HG02973 (cell line): Measurements from ENCODE around the gene CCNA1.

ENCODE experiments used
- ATAC-seq: cut with Tn5 transposase; IDR thresholded peaks from one replicate; pipeline ENCODE4 v1.9.1; 2021; ENCODE audit warnings: moderate library complexity; ENCODE audit not compliant: unreplicated experiment

The CCNA1 gene

GRCh38 chr13:36453516-36453915 is 21.2 kb downstream of the CCNA1 start:
- ATAC-seq: no peak

GRCh38 chr13:36454121-36454520 is 21.8 kb downstream of the CCNA1 start:
- ATAC-seq: no peak

- no peak for ATAC-seq
Measured at GRCh38 chr13:36454987-36455386, 22.7 kb downstream of the CCNA1 start.

- no peak for ATAC-seq
Measured at GRCh38 chr13:36456577-36456976, 24.3 kb downstream of the CCNA1 start.

- no peak for ATAC-seq
Measured at GRCh38 chr13:36461506-36461905, 29.2 kb downstream of the CCNA1 start.

- no peak for ATAC-seq
Measured at GRCh38 chr13:36475468-36475867, 43.2 kb downstream of the CCNA1 start.

- no peak for ATAC-seq
Measured at GRCh38 chr13:36476661-36477060, 44.4 kb downstream of the CCNA1 start.

GRCh38 chr13:36480726-36481427 is 48.6 kb downstream of the CCNA1 start:
- no peak for ATAC-seq

- no peak for ATAC-seq
Measured at GRCh38 chr13:36490055-36490454, 57.8 kb downstream of the CCNA1 start.
